HG03060 (cell line): ENCODE results near the gene EEFSEC.

Experiments
- ATAC-seq: cut with Tn5 transposase; IDR thresholded peaks from one replicate; pipeline ENCODE4 v1.9.1; 2021; ENCODE audit warnings: low read depth, moderate number of reproducible peaks; ENCODE audit not compliant: unreplicated experiment

The EEFSEC gene

GRCh38 chr3:128180913-128181312 is 27.6 kb downstream of the EEFSEC start:
- no peak for ATAC-seq

- no peak for ATAC-seq
Measured at GRCh38 chr3:128182656-128183055, 29.4 kb downstream of the EEFSEC start.

GRCh38 chr3:128185630-128186447 is 32.6 kb downstream of the EEFSEC start:
- ATAC-seq = no peak

GRCh38 chr3:128187495-128187894 is 34.2 kb downstream of the EEFSEC start:
- no peak for ATAC-seq

DNA sequence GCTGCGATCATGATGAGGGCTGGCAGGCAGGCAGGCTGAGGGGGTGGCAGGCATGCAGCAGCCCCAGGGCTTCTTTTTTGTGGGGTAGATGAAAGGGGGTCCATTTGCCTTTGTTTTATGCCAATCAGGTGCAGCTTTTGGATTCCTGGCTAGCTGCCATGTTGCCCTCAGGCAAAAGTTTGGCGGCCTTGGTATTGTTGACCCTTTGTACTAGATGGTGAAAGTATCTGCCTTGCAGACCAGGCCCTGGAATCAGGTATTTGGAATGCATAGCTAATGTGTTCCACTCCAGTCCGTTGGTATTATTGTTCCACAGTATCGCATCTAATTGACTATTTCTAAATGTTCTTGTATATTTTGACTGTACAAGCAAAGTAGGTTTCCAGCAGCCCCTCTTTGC is 35.0 kb downstream of the EEFSEC start:
- no peak for ATAC-seq

DNA sequence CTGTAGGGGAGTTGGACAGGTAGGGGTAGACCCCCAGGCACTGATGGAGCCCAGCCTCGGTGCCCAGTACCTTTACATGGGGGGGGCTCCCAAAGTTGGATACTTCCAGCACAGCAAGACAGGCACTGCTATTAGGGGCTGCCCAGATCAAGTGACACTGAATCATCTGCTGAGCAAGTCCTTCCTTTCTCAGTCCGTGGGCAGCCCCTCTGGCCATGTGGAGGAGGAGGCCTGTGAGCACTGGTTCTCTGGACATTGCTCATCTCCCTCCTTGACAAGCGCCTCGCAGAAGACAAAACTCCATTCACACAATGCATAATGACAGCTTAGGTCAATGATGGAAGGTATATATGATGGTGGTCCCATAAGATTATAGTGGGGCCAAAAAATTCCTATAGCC is 35.7 kb downstream of the EEFSEC start:
- ATAC-seq = no peak

- no peak for ATAC-seq
Measured at GRCh38 chr3:128190501-128190900, 37.2 kb downstream of the EEFSEC start.

DNA sequence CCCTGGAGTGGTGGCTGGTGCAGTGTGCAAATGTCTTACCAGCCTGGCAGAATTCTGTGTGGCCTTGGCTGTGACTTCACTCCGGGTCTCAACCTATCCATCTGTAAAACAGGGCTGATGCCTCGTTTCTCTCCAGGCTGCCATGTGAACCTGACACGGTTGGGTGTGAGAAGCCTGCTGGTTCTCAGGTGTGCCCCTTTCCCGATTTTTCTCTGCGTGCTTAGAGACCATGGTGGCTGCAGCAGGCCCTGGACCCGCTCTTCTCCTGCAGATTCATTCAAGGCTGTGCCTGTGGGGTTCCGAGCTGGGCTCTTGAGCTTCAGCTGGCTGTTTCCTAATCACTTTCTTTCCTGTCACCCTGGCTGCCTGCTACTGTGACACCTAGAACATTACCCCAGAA is 38.9 kb downstream of the EEFSEC start:
- no peak for ATAC-seq

- ATAC-seq = no peak
Measured at GRCh38 chr3:128193168-128193567, 39.9 kb downstream of the EEFSEC start.

- no peak for ATAC-seq
Measured at GRCh38 chr3:128194843-128195242, 41.6 kb downstream of the EEFSEC start.

- ATAC-seq = no peak
Measured at GRCh38 chr3:128195369-128195768, 42.1 kb downstream of the EEFSEC start.

- ATAC-seq = no peak
Measured at GRCh38 chr3:128195802-128196201, 42.5 kb downstream of the EEFSEC start.

- ATAC-seq = no peak
Measured at GRCh38 chr3:128196647-128197046, 43.4 kb downstream of the EEFSEC start.

DNA sequence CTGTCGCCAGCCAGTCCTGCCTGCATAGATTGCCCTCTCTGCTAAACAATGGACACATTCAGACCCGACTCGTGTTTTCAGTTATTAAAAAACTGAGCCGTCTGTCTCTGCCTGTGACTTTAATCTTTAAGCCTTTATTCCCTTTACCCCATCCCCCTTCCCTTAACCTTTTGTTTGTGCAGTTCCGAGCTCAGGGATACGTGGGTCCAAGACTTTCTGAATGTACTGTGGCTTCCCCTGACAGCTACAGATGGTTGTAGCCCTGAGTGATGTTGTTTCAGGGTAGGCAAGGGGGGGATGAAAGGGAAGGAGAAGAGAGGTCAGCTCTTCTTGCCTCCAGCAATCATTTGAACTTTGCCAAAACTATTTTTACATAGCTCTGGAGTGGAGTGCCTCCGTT is 44.6 kb downstream of the EEFSEC start:
- ATAC-seq = no peak

- ATAC-seq = no peak
Measured at GRCh38 chr3:128198313-128198712, 45.0 kb downstream of the EEFSEC start.

DNA sequence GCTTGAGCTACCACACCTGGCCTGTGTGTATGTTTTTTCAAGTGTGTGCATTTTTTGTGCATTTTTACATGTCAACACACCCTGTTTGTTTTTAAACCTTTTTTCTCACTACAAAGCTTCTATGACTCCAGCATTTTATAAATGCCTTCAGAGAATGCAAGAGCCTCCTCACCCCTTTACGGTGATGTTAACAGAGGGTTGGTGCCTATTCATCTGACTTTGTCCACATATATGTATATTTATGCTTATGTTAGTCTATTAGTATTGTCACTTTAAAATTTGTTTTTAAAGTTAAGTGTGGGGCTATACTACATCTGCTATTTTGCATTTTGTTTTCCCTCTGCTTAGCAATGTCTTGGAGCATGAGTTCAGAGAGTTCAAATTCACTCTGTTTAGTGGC is 45.8 kb downstream of the EEFSEC start:
- ATAC-seq = no peak

- ATAC-seq = no peak
Measured at GRCh38 chr3:128201158-128201755, 48.0 kb downstream of the EEFSEC start.

- ATAC-seq = no peak
Measured at GRCh38 chr3:128203169-128203568, 49.9 kb downstream of the EEFSEC start.

- no peak for ATAC-seq
Measured at GRCh38 chr3:128205558-128206145, 52.4 kb downstream of the EEFSEC start.

DNA sequence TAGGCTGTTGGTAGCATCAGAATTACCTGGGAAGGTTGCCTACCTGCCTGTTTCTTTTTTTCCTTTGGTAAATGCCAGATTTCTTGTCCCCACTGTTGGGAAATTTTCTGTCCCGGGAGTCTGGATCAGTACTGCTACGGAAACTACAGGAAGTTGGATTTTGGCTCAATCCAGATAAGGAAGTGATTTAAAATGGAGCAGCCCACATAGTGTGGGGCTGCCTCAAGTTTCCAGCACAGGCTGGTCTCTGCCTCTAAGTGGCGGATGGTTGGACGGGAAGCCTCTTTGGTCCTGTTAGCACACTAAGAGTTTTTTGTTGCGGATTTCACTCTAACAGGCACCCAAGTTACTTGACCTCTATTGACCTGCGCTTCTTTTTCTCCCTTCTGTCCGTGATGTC is 54.7 kb downstream of the EEFSEC start:
- no peak for ATAC-seq

DNA sequence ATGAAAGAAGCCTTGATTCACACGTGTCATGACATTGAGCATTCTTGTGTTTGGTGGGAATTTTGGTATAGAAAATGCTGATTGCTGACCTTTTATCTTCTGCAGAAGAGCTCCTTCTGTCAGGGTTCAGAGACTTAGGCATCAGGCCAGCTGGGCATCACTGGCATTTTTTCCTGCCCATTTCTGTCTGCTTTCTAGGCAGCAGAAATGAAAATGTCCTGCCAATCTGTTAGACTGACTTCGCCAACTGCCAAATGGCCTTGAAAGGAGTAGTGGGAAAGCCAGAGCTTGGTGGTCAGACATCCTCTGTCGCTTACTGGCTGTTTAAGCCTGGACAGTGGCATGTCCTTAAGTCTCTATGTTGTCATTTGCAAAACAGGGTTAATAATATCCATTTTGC is 57.4 kb downstream of the EEFSEC start:
- ATAC-seq = no peak

- ATAC-seq = no peak
Measured at GRCh38 chr3:128214056-128214455, 60.8 kb downstream of the EEFSEC start.
